Keratinocyte (primary cell): ENCODE measurements around the gene ARHGEF37. TPM values are rescaled to one million over a fixed set of nuclear protein-coding genes. Genes with fewer than 3 reads are reported as not detected.

Experiments
- DNase-seq: peaks from one replicate; pipeline ENCODE4 v3.0.0-alpha.2; 2011; ENCODE audit warnings: low read depth, missing footprints, low spot score
- FAIRE-seq: peaks from 2 replicates; lab custom pipeline; 2011; peaks lifted over from hg19 to GRCh38; lab: Jason Lieb, UNC
- H2AFZ ChIP-seq: 2 replicates; pipeline ENCODE4 v1.6.0; 2012; ENCODE audit warnings: low read length, control low read depth, inconsistent platforms; ENCODE audit not compliant: control insufficient read depth
- H3K27ac ChIP-seq: 2 replicates; pipeline ENCODE4 v1.5.1; 2011; ENCODE audit warnings: low read length; ENCODE audit not compliant: control insufficient read depth, insufficient read depth
- H3K27me3 ChIP-seq: 3 replicates; pipeline ENCODE4 v1.6.0; 2011; ENCODE audit warnings: low read length; ENCODE audit not compliant: control insufficient read depth, insufficient read depth; ENCODE audit errors: extremely low read depth
- H3K36me3 ChIP-seq, 2 experiments: 2 replicates in 1 of 2; 3 replicates in 1 of 2; pipeline ENCODE4 v1.5.1; 2011; ENCODE audit warnings: low read length in 2 of 2, mild to moderate bottlenecking in 1 of 2; ENCODE audit not compliant: control insufficient read depth in 2 of 2, insufficient read depth in 2 of 2; ENCODE audit errors: extremely low read depth in 1 of 2
- H3K4me1 ChIP-seq: 3 replicates; pipeline ENCODE4 v1.5.1; 2011; ENCODE audit warnings: low read length; ENCODE audit not compliant: control insufficient read depth, insufficient read depth; ENCODE audit errors: extremely low read depth
- H3K4me2 ChIP-seq: 3 replicates; pipeline ENCODE4 v1.6.0; 2011; ENCODE audit warnings: low read depth, low read length; ENCODE audit not compliant: control insufficient read depth, insufficient read depth; ENCODE audit errors: extremely low read depth
- H3K4me3 ChIP-seq, 3 experiments: fragments of 200-600 bp in 1 of 3; sonication (generic) in 1 of 3; 2 replicates in 2 of 3; 3 replicates in 1 of 3; pipeline ENCODE4 v1.5.1; 2011 to 2016; ENCODE audit warnings: low read length in 3 of 3, mild to moderate bottlenecking in 3 of 3, control low read depth in 2 of 3, inconsistent platforms in 1 of 3, low read depth in 1 of 3, mixed read lengths in 1 of 3, mixed run types in 1 of 3, moderate library complexity in 1 of 3; ENCODE audit not compliant: control insufficient read depth in 2 of 3, insufficient read depth in 2 of 3; ENCODE audit errors: extremely low read depth in 1 of 3
- H3K79me2 ChIP-seq: 2 replicates; pipeline ENCODE4 v1.6.0; 2012; ENCODE audit warnings: low read length; ENCODE audit not compliant: control insufficient read depth, insufficient read depth
- H3K9ac ChIP-seq: 3 replicates; pipeline ENCODE4 v1.6.0; 2011; ENCODE audit warnings: low read length; ENCODE audit not compliant: control insufficient read depth, insufficient read depth; ENCODE audit errors: extremely low read depth
- H3K9me1 ChIP-seq: 3 replicates; pipeline ENCODE4 v1.6.0; 2011; ENCODE audit warnings: low read length; ENCODE audit not compliant: control insufficient read depth, insufficient read depth; ENCODE audit errors: extremely low read depth
- H3K9me3 ChIP-seq: 2 replicates; pipeline ENCODE4 v1.5.1; 2012; ENCODE audit warnings: low read depth, low read length; ENCODE audit not compliant: control insufficient read depth
- H4K20me1 ChIP-seq: 3 replicates; pipeline ENCODE4 v1.6.0; 2011; ENCODE audit warnings: low read length; ENCODE audit not compliant: control insufficient read depth, insufficient read depth; ENCODE audit errors: extremely low read depth
- EZH2 ChIP-seq: IDR thresholded peaks from one replicate; pipeline ENCODE4 v1.6.1; 2012; ENCODE audit warnings: inconsistent platforms, mild to moderate bottlenecking, low read length, moderate library complexity
- dilution Hi-C: fragments of 300-500 bp; cut with MboI; formaldehyde crosslinking; loops from one replicate; pipeline ENCODE4 v1.7.0; 2020; ENCODE audit warnings: low sequenced_read_pairs; ENCODE audit not compliant: extremely low pct_ligation_motif_present
- polyA plus RNA-seq, 5 experiments: library from polyadenylated mRNA; depleted of rRNA in 3 of 5; stranded (reverse) in 3 of 5; stranded (forward) in 1 of 5; unstranded in 1 of 5; fragments of >200 nt; gene quantifications; 1 replicate in 1 of 5; 2 replicates in 3 of 5; 3 replicates in 1 of 5; pipeline versions ENCODE4 v1.2.1 to v1.2.3, GENCODE V29; 2011 to 2012; ENCODE audit warnings: missing spikeins in 2 of 5, low read depth in 1 of 5, low replicate concordance in 1 of 5
- TF ChIP-seq, protein P1 (sequence below), 3 experiments: IDR thresholded peaks in 1 of 3; conservative IDR thresholded peaks in 1 of 3; optimal IDR thresholded peaks in 1 of 3; 2 replicates in 2 of 3; 3 replicates in 1 of 3; pipeline versions ENCODE3 to v1.5.1; 2011; ENCODE audit warnings: low read length in 3 of 3, mild to moderate bottlenecking in 3 of 3, moderate library complexity in 2 of 3, control low read depth in 1 of 3, inconsistent platforms in 1 of 3; ENCODE audit not compliant: insufficient read depth in 2 of 3; ENCODE audit errors: extremely low read depth in 1 of 3

The ARHGEF37 gene
- polyA plus RNA-seq, 1 donor (not counting 4 experiments of a cell fraction or from before 2014, with no cell fraction given), result 8.7 TPM

DNA sequence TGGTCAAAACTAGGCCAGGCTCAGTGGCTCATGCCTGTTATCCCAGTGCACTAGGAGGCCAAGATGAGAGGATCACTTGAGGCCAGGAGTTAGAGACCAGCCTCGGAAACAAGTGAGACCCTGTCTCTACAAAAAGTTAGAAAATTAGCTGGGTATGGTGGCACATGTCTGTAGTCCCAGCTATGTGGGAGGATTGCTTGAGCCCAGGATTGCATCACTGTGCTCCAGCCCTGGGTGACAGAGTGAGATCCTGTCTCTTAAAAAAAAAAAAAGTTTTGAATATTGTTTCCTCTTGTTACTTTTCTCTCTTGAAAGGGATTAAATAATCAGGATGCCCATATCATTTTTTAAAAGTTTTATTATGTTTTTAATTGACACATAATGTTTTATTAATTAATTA is 7.6 kb downstream of the ARHGEF37 start:
- Histone ChIP-seq H3K9me3 (no peaks in the 10 kb centered on the region), H3K9me1 (no peaks in the 10 kb centered on the region), H3K27me3 (no peaks in the 10 kb centered on the region), H3K9ac (no peak overlapping the region), H3K4me2 (no peak overlapping the region), H3K79me2 (no peaks in the 10 kb centered on the region), H3K36me3 (no peaks in the 10 kb centered on the region), H3K27ac (no peak overlapping the region), H2AFZ (no peak overlapping the region), H4K20me1 (no peaks in the 10 kb centered on the region), H3K4me3 (no peak overlapping the region), H3K4me1 (peaks cover 2% of the 10 kb centered on the region)
- dilution Hi-C loops, result no loop called here
- FAIRE-seq (no peak), DNase-seq (no peak)
- no peak for TF ChIP-seq EZH2
- TF ChIP-seq, protein P1, sequence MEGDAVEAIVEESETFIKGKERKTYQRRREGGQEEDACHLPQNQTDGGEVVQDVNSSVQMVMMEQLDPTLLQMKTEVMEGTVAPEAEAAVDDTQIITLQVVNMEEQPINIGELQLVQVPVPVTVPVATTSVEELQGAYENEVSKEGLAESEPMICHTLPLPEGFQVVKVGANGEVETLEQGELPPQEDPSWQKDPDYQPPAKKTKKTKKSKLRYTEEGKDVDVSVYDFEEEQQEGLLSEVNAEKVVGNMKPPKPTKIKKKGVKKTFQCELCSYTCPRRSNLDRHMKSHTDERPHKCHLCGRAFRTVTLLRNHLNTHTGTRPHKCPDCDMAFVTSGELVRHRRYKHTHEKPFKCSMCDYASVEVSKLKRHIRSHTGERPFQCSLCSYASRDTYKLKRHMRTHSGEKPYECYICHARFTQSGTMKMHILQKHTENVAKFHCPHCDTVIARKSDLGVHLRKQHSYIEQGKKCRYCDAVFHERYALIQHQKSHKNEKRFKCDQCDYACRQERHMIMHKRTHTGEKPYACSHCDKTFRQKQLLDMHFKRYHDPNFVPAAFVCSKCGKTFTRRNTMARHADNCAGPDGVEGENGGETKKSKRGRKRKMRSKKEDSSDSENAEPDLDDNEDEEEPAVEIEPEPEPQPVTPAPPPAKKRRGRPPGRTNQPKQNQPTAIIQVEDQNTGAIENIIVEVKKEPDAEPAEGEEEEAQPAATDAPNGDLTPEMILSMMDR (optimal IDR thresholded peaks at IDR 0.05 in 1 of 3, IDR thresholded peaks at IDR 0.05 in 1 of 3, conservative IDR thresholded peaks at IDR 0.05 in 1 of 3; ENCODE audit: extremely low read depth in 1 of 3, insufficient read depth in 2 of 3, low read length in 3 of 3), result no peak

DNA sequence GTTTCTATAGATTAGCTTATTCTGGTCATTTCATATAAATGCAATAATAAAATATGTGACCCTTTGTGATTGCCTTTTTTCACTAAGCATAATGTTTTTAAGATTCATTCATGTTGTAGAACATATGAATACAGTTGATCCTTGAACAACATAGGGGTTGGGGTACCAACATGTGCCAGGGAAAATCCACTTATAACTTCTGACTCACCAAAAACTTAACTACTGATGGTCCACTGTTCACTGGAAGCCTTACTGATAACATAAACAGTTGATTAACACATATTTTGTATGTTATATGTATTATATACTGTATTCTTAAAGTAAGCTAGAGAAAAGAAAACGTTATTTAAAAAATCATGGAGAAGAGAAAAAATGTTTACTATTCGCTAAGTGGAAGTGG is 12.1 kb downstream of the ARHGEF37 start:
- TF ChIP-seq EZH2, result no peak
- TF ChIP-seq, protein P1 (optimal IDR thresholded peaks at IDR 0.05 in 1 of 3, IDR thresholded peaks at IDR 0.05 in 1 of 3, conservative IDR thresholded peaks at IDR 0.05 in 1 of 3; ENCODE audit: extremely low read depth in 1 of 3, insufficient read depth in 2 of 3, low read length in 3 of 3), result no peak

More for the DNA sequence above, 12.1 kb downstream of the ARHGEF37 start:
- no peak overlapping the region for H3K4me3 ChIP-seq
- H3K4me2 ChIP-seq, result no peak overlapping the region
- no peak overlapping the region for H3K9ac ChIP-seq
- dilution Hi-C loops, result no loop called here
- no peaks in the 10 kb centered on the region for H3K36me3 ChIP-seq
- H4K20me1 ChIP-seq, result no peaks in the 10 kb centered on the region
- no peaks in the 10 kb centered on the region for H3K27me3 ChIP-seq
- DNase-seq (no peak), FAIRE-seq (no peak)
- H3K27ac ChIP-seq, result no peak overlapping the region
- H3K4me1 ChIP-seq, result peaks cover 8% of the 10 kb centered on the region
- H3K9me1 ChIP-seq, result no peaks in the 10 kb centered on the region
- H2AFZ ChIP-seq, result no peak overlapping the region
- H3K79me2 ChIP-seq, result no peaks in the 10 kb centered on the region
- no peaks in the 10 kb centered on the region for H3K9me3 ChIP-seq
